IMR-90 (cell line): ENCODE results near the gene ZNF20. TPM values are rescaled to one million over a fixed set of nuclear protein-coding genes. Genes with fewer than 3 reads are reported as not detected.

Source experiments
- ATAC-seq: fragments of 200-7000 bp; cut with Tn5 transposase; 2 replicates; pipeline ENCODE4 v1.9.1; 2020; ENCODE audit warnings: low read depth, mild to moderate bottlenecking, moderate library complexity
- BruUV-seq: library from RNA; stranded (reverse); fragments of 400-500 nt; replicated peaks from 2 replicates; lab custom pipeline; 2021; lab: Mats Ljungman, UMichigan
- CTCF ChIA-PET: fragments of 300-600 bp; formaldehyde crosslinking; extraction: SDS; loops from one replicate; lab custom pipeline; 2021; ENCODE audit warnings: antibody characterized with exemption; lab: Yijun Ruan, JAX
- POLR2A ChIA-PET: fragments of 300-600 bp; sonication (Branson Sonifier 250); formaldehyde crosslinking; loops from one replicate; lab custom pipeline; 2022; ENCODE audit warnings: antibody characterized with exemption; ENCODE audit not compliant: unreplicated experiment; lab: Charles Lee
- DNase-seq: peaks from one replicate; pipeline ENCODE4 v3.0.0; 2013
- H2AFZ ChIP-seq: replicated peaks from 2 replicates; pipeline ENCODE3; 2013; ENCODE audit warnings: low read length, mild to moderate bottlenecking; ENCODE audit not compliant: poor library complexity
- H2AK5ac ChIP-seq: 2 replicates; pipeline ENCODE4 v1.6.1; 2013; ENCODE audit warnings: low read depth, low read length, inconsistent platforms
- H2AK9ac ChIP-seq: replicated peaks from 2 replicates; pipeline ENCODE3; 2013; ENCODE audit warnings: mild to moderate bottlenecking, low read depth, low read length, moderate library complexity; ENCODE audit not compliant: poor library complexity
- H2BK120ac ChIP-seq: 2 replicates; pipeline ENCODE4 v1.6.1; 2013; ENCODE audit warnings: low read depth, low read length, inconsistent platforms
- H2BK15ac ChIP-seq: 3 replicates; pipeline ENCODE4 v1.6.1; 2013; ENCODE audit warnings: low read depth, low read length, inconsistent platforms
- H2BK20ac ChIP-seq: 2 replicates; pipeline ENCODE4 v1.6.1; 2013; ENCODE audit warnings: low read depth, mild to moderate bottlenecking, inconsistent platforms, low read length, moderate library complexity
- H2BK5ac ChIP-seq: 2 replicates; pipeline ENCODE4 v1.6.1; 2013; ENCODE audit warnings: mild to moderate bottlenecking, low read depth, low read length, inconsistent platforms; ENCODE audit not compliant: poor library complexity, severe bottlenecking
- H3K14ac ChIP-seq: replicated peaks from 2 replicates; pipeline ENCODE4 v1.6.1; 2013; ENCODE audit warnings: low read depth, low read length, inconsistent platforms
- H3K18ac ChIP-seq: 2 replicates; pipeline ENCODE4 v1.6.1; 2013; ENCODE audit warnings: low read depth, low read length, control low read depth
- H3K23ac ChIP-seq: 2 replicates; pipeline ENCODE4 v1.6.1; 2013; ENCODE audit warnings: low read depth, low read length, inconsistent platforms
- H3K27ac ChIP-seq: 2 replicates; pipeline ENCODE4 v1.5.1; 2013; ENCODE audit warnings: mild to moderate bottlenecking, control low read depth, low read length; ENCODE audit not compliant: insufficient read depth
- H3K27me3 ChIP-seq: 2 replicates; pipeline ENCODE4 v1.6.1; 2013; ENCODE audit warnings: low read length; ENCODE audit not compliant: control insufficient read depth, insufficient read depth
- H3K36me3 ChIP-seq: 2 replicates; pipeline ENCODE4 v1.6.1; 2013; ENCODE audit warnings: low read length, mixed read lengths; ENCODE audit not compliant: control insufficient read depth, insufficient read depth
- H3K4ac ChIP-seq: 2 replicates; pipeline ENCODE4 v1.6.1; 2013; ENCODE audit warnings: low read depth, low read length, inconsistent platforms
- H3K4me1 ChIP-seq: 2 replicates; pipeline ENCODE4 v1.6.1; 2013; ENCODE audit warnings: low read length, mixed read lengths; ENCODE audit not compliant: control insufficient read depth, insufficient read depth
- H3K4me2 ChIP-seq: 2 replicates; pipeline ENCODE4 v1.6.1; 2013; ENCODE audit warnings: low read depth, mild to moderate bottlenecking, control low read depth, low read length, moderate library complexity
- H3K4me3 ChIP-seq: 2 replicates; pipeline ENCODE4 v1.5.1; 2013; ENCODE audit warnings: low read depth, mild to moderate bottlenecking, control low read depth, low read length, moderate library complexity; ENCODE audit not compliant: insufficient read depth
- H3K56ac ChIP-seq: 2 replicates; pipeline ENCODE4 v1.6.1; 2013; ENCODE audit warnings: low read length, inconsistent platforms; ENCODE audit not compliant: insufficient read depth; ENCODE audit errors: extremely low read depth
- H3K79me1 ChIP-seq, 2 experiments: 2 replicates each; pipeline ENCODE4 v1.6.1; 2013; ENCODE audit warnings: low read length in 2 of 2, inconsistent platforms in 1 of 2, low read depth in 1 of 2
- H3K9ac ChIP-seq: 2 replicates; pipeline ENCODE4 v1.6.1; 2013; ENCODE audit warnings: low read depth, low read length, control low read depth
- H3K9me1 ChIP-seq: 2 replicates; pipeline ENCODE4 v1.6.1; 2013; ENCODE audit warnings: low read length, inconsistent platforms; ENCODE audit not compliant: insufficient read depth
- H3K9me3 ChIP-seq: 2 replicates; pipeline ENCODE4 v1.6.1; 2013; ENCODE audit warnings: low read length; ENCODE audit not compliant: control insufficient read depth, insufficient read depth
- H4K20me1 ChIP-seq: 2 replicates; pipeline ENCODE4 v1.6.1; 2013; ENCODE audit warnings: low read length, inconsistent platforms; ENCODE audit not compliant: insufficient read depth
- H4K5ac ChIP-seq: 2 replicates; pipeline ENCODE4 v1.6.1; 2013; ENCODE audit warnings: mild to moderate bottlenecking, low read depth, low read length, control low read depth
- H4K8ac ChIP-seq, 2 experiments: 2 replicates each; pipeline ENCODE4 v1.6.1; 2013; ENCODE audit warnings: low read depth in 2 of 2, low read length in 2 of 2, control low read depth in 1 of 2, inconsistent platforms in 1 of 2
- H4K91ac ChIP-seq: 2 replicates; pipeline ENCODE4 v1.6.1; 2013; ENCODE audit warnings: low read depth, low read length, inconsistent platforms; ENCODE audit not compliant: insufficient read depth
- MAZ ChIP-seq: IDR thresholded peaks from 2 replicates; pipeline ENCODE4 v1.6.1; 2012; ENCODE audit warnings: low read depth, mild to moderate bottlenecking, low read length, improper control_type of control experiment, moderate library complexity, borderline replicate concordance
- MXI1 ChIP-seq: IDR thresholded peaks from 2 replicates; pipeline ENCODE4 v1.6.1; 2012; ENCODE audit warnings: low read depth, mild to moderate bottlenecking, low read length, moderate library complexity, borderline replicate concordance
- NFE2L2 ChIP-seq: fragments of 150-350 bp; IDR thresholded peaks from 2 replicates; pipeline ENCODE4 v1.6.1; 2016; ENCODE audit warnings: low read depth, mild to moderate bottlenecking, low read length
- SMC3 ChIP-seq: fragments of 150-350 bp; IDR thresholded peaks from 2 replicates; pipeline ENCODE4 v1.6.1; 2016; ENCODE audit warnings: low read depth, mild to moderate bottlenecking, antibody characterized with exemption, low read length, moderate library complexity
- WGBS, 2 experiments: methylation state at CpG; one replicate each; pipeline versions ENCODE4 v1.1.5 to v1.1.7; 2013; ENCODE audit warnings: missing lambda C conversion rate in 2 of 2; ENCODE audit not compliant: insufficient read length in 1 of 2; ENCODE audit errors: extremely low coverage in 2 of 2; 5-methylcytosine and 5-hydroxymethylcytosine counted together
- dilution Hi-C: fragments of 300-500 bp; cut with HindIII; formaldehyde crosslinking; loops from one replicate; pipeline ENCODE4 v1.14.3; 2018; ENCODE audit warnings: low sequenced_read_pairs; ENCODE audit not compliant: unreplicated experiment
- in situ Hi-C: fragments of 300-500 bp; cut with MboI; formaldehyde crosslinking; loops from 3 replicates; pipeline ENCODE4 v1.14.3; 2019; ENCODE audit warnings: low sequenced_read_pairs, inconsistent platforms, mixed read lengths
- intact Hi-C: fragments of 100-400 bp; cut with micrococcal nuclease; formaldehyde crosslinking; loops from 2 replicates; pipeline ENCODE4 v1.10.0; 2022
- polyA plus RNA-seq, 3 experiments: library from polyadenylated mRNA; depleted of rRNA; stranded (reverse); fragments of >200 nt; gene quantifications; 2 replicates each; pipeline ENCODE4 v1.2.3, GENCODE V29; 2012; ENCODE audit warnings: low replicate concordance in 1 of 3
- total RNA-seq: library from RNA; depleted of rRNA; stranded (reverse); fragments of >200 nt; gene quantifications from 2 replicates; pipeline ENCODE4 v1.2.3, GENCODE V29; 2012
- TF ChIP-seq, protein P1 (sequence below): fragments of 150-350 bp; IDR thresholded peaks from 2 replicates; pipeline ENCODE4 v1.6.1; 2016; ENCODE audit warnings: low read depth, mild to moderate bottlenecking, low read length, moderate library complexity, borderline replicate concordance
- TF ChIP-seq, protein P2 (sequence below): fragments of 150-350 bp; IDR thresholded peaks from 2 replicates; pipeline ENCODE4 v1.6.1; 2017; ENCODE audit warnings: mild to moderate bottlenecking, antibody characterized with exemption, low read length, low read depth

ZNF20 gene
- total and polyA plus RNA-seq, 2 of the 4 experiments (the other 2 are of a cell fraction): 2.1 to 7.9 TPM

DNA sequence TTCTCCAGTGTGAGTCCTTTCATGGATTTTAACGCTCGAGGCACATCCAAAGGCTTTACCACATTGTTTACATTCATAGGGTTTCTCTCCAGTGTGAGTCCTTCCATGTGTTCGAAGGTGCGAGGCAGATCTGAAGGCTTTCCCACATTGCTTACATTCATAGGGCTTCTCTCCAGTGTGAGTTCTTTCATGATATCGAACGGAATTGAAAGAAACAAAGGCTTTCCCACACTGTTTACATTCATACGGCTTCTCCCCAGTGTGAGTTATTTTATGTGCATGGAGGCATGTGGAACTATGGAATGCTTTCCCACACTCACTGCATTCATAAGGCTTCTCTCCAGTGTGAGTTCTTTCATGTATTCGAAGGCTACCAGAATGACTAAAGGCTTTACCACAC, 5.2 kb upstream of the ZNF20 start:
- in situ Hi-C loops: no loop called here
- DNase-seq (no peak), ATAC-seq (no peak)
- intact Hi-C loops: no loop called here
- Histone ChIP-seq H2BK120ac (no peak overlapping the region), H4K91ac (no peak overlapping the region), H3K36me3 (peaks cover 30% of the 10 kb centered on the region), H3K18ac (no peak overlapping the region), H3K27ac (no peak overlapping the region), H2AK5ac (no peak overlapping the region), H3K9me3 (peaks cover 36% of the 10 kb centered on the region), H2AK9ac (no peak overlapping the region), H3K14ac (no peak overlapping the region), H3K4me3 (no peak overlapping the region), H4K5ac (no peak overlapping the region), H4K8ac (no peak overlapping the region), H3K27me3 (no peaks in the 10 kb centered on the region), H3K4ac (no peak overlapping the region), H2BK15ac (no peak overlapping the region), H3K56ac (no peak overlapping the region), H3K9ac (no peak overlapping the region), H2BK20ac (no peak overlapping the region), H2BK5ac (no peak overlapping the region), H3K9me1 (no peaks in the 10 kb centered on the region), H3K79me1 (peaks cover 0 to 4% of the 10 kb centered on the region in 2 experiments; a peak in 2 of 4 replicates), H3K23ac (no peak overlapping the region), H3K4me1 (peaks cover 3% of the 10 kb centered on the region; the same call in 1 of the 2 replicates), H4K20me1 (0 out of 2 replicates have a peak, but pooled peaks cover 2% of the 10 kb centered on the region), H2AFZ (no peak overlapping the region), H3K4me2 (no peak overlapping the region)
- TF ChIP-seq MAZ (no peak), MXI1 (no peak), NFE2L2 (no peak), SMC3 (no peak)
- TF ChIP-seq, protein P1, sequence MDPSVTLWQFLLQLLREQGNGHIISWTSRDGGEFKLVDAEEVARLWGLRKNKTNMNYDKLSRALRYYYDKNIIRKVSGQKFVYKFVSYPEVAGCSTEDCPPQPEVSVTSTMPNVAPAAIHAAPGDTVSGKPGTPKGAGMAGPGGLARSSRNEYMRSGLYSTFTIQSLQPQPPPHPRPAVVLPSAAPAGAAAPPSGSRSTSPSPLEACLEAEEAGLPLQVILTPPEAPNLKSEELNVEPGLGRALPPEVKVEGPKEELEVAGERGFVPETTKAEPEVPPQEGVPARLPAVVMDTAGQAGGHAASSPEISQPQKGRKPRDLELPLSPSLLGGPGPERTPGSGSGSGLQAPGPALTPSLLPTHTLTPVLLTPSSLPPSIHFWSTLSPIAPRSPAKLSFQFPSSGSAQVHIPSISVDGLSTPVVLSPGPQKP: no peak
- TF ChIP-seq, protein P2, sequence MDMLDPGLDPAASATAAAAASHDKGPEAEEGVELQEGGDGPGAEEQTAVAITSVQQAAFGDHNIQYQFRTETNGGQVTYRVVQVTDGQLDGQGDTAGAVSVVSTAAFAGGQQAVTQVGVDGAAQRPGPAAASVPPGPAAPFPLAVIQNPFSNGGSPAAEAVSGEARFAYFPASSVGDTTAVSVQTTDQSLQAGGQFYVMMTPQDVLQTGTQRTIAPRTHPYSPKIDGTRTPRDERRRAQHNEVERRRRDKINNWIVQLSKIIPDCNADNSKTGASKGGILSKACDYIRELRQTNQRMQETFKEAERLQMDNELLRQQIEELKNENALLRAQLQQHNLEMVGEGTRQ: no peak
- ChIA-PET CTCF (no interaction called here), POLR2A (no interaction called here)
- dilution Hi-C loops: no loop called here
- 100% methylated on average over 2 of the region's 8 CpGs; no CpG with 5 or more reads in 1 of the 2 experiments for WGBS, 2 experiments
- BruUV-seq: TSS peak; percentile 53
